GM18909 (cell line): ENCODE results near the gene MGAM2.

Experiments
- ATAC-seq: cut with Tn5 transposase; IDR thresholded peaks from one replicate; pipeline ENCODE4 v1.9.1; 2021; ENCODE audit warnings: mild to moderate bottlenecking; ENCODE audit not compliant: unreplicated experiment, poor library complexity

The MGAM2 gene

GRCh38 chr7:142172932-142173331, 61.4 kb downstream of the MGAM2 start:
- no peak for ATAC-seq

- ATAC-seq = no peak
Measured at GRCh38 chr7:142174441-142174840, 62.9 kb downstream of the MGAM2 start.

- ATAC-seq = no peak
Measured at GRCh38 chr7:142175594-142175993, 64.1 kb downstream of the MGAM2 start.

- ATAC-seq = no peak
Measured at GRCh38 chr7:142176901-142177300, 65.4 kb downstream of the MGAM2 start.

GRCh38 chr7:142177869-142178268, 66.4 kb downstream of the MGAM2 start:
- no peak for ATAC-seq

- no peak for ATAC-seq
Measured at GRCh38 chr7:142180426-142180825, 68.9 kb downstream of the MGAM2 start.

GRCh38 chr7:142181211-142181610, 69.7 kb downstream of the MGAM2 start:
- no peak for ATAC-seq

- ATAC-seq = no peak
Measured at GRCh38 chr7:142181966-142182365, 70.4 kb downstream of the MGAM2 start.

- no peak for ATAC-seq
Measured at GRCh38 chr7:142185069-142185468, 73.6 kb downstream of the MGAM2 start.

- ATAC-seq = no peak
Measured at GRCh38 chr7:142185801-142186200, 74.3 kb downstream of the MGAM2 start.

GRCh38 chr7:142188154-142188553, 76.6 kb downstream of the MGAM2 start:
- peak; percentile 55 for ATAC-seq

- peak; percentile 20 for ATAC-seq
Measured at GRCh38 chr7:142188846-142189245, 77.3 kb downstream of the MGAM2 start.

GRCh38 chr7:142194201-142194600, 82.7 kb downstream of the MGAM2 start:
- ATAC-seq = no peak

- ATAC-seq = no peak
Measured at GRCh38 chr7:142196066-142196840, 84.7 kb downstream of the MGAM2 start.

GRCh38 chr7:142200206-142200605, 88.7 kb downstream of the MGAM2 start:
- no peak for ATAC-seq

- no peak for ATAC-seq
Measured at GRCh38 chr7:142228537-142229104, 117.1 kb downstream of the MGAM2 start.

GRCh38 chr7:142231716-142232115, 120.2 kb downstream of the MGAM2 start:
- no peak for ATAC-seq

- ATAC-seq = no peak
Measured at GRCh38 chr7:142240546-142240945, 129.0 kb downstream of the MGAM2 start.

GRCh38 chr7:142243823-142244222, 132.3 kb downstream of the MGAM2 start:
- ATAC-seq = no peak

- ATAC-seq = no peak
Measured at GRCh38 chr7:142248166-142249160, 136.9 kb downstream of the MGAM2 start.

- ATAC-seq = no peak
Measured at GRCh38 chr7:142249918-142250317, 138.4 kb downstream of the MGAM2 start.
